HG02642 (cell line): ENCODE results near the gene CWC22.
A peak's percentile ranks its signal among the peaks of the same experiment; 100 is the strongest.

Experiments
- ATAC-seq: cut with Tn5 transposase; IDR thresholded peaks from one replicate; pipeline ENCODE4 v1.9.1; 2021; ENCODE audit warnings: mild to moderate bottlenecking; ENCODE audit not compliant: unreplicated experiment, poor library complexity

The CWC22 gene

GRCh38 chr2:179910735-179911113 lies 96.4 kb downstream of the CWC22 start:
- no peak for ATAC-seq

- ATAC-seq, result no peak
These were observed 97.0 kb downstream of the CWC22 start for GRCh38 chr2:179909845-179910734.

- ATAC-seq, result no peak
These were observed 106.4 kb downstream of the CWC22 start for GRCh38 chr2:179900655-179901054.

GRCh38 chr2:179899666-179900065 lies 107.4 kb downstream of the CWC22 start:
- ATAC-seq, result no peak

GRCh38 chr2:179898873-179899272 lies 108.2 kb downstream of the CWC22 start:
- peak; percentile 89 for ATAC-seq
